GM12891 (cell line): ENCODE results near the gene GRIK3.

Experiments
- DNase-seq: peaks from one replicate; pipeline ENCODE4 v3.0.0; 2011; ENCODE audit warnings: low spot score; ENCODE audit not compliant: insufficient read length
- FAIRE-seq: peaks from 2 replicates; lab custom pipeline; 2011; peaks lifted over from hg19 to GRCh38; lab: Jason Lieb, UNC
- PAX5 ChIP-seq: IDR thresholded peaks from 2 replicates; pipeline ENCODE4 v1.6.1; 2011; ENCODE audit warnings: low read length, moderate library complexity, mild to moderate bottlenecking; ENCODE audit not compliant: insufficient read depth, severe bottlenecking
- POLR2A ChIP-seq: IDR thresholded peaks from 2 replicates; pipeline ENCODE4 v1.6.1; 2011; ENCODE audit warnings: low read depth, low read length, control low read depth
- POLR2AphosphoS5 ChIP-seq: IDR thresholded peaks from 2 replicates; pipeline ENCODE4 v1.6.1; 2011; ENCODE audit warnings: low read depth, low read length, control low read depth
- POU2F2 ChIP-seq: IDR thresholded peaks from 2 replicates; pipeline ENCODE4 v1.6.1; 2011; ENCODE audit warnings: low read depth, mild to moderate bottlenecking, control low read depth, low read length, moderate library complexity
- SPI1 ChIP-seq: IDR thresholded peaks from 2 replicates; pipeline ENCODE4 v1.6.1; 2011; ENCODE audit warnings: low read depth, low read length, control low read depth
- TAF1 ChIP-seq: IDR thresholded peaks from 2 replicates; pipeline ENCODE4 v1.6.1; 2011; ENCODE audit warnings: low read depth, low read length, control low read depth

Gene GRIK3

DNA sequence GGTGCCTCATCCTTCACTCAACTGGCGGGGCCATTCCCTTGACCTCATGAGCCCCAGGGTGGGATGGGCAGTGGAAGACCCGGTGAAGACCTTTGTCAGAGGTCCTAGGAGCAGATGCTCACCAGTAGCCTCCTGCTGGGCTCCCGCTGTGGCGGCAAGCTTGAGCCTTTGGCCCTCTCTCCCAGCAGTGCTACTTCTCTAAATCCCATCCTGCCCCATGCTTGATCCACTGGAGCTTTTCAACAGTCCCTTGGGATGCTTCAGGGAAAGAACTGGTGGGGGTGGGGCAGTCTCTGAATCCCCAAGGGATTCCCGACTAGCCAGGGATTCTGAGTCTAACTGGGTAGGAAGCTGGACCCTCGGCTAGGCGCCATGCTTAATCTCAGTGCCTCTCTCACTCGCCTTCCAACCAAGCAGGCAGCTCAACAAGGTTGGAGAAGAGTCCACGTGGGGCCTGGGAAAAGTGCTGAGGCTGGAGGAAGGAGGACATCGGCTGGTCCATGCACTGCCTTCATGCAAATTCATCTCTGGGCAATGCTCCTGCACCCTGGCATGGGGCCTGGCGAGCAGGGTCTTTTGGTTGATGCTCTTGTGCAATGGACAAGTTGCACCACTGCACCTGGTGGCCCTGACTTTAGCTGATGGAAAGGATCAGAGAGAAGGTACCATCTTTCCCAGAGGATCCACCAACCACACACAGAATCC, 190.3 kb downstream of the GRIK3 start:
- FAIRE-seq (no peak), DNase-seq (no peak)
- no peak for TF ChIP-seq TAF1
- TF ChIP-seq POU2F2 = no peak
- TF ChIP-seq POLR2A = no peak
- TF ChIP-seq POLR2AphosphoS5 = no peak
- no peak for TF ChIP-seq PAX5

DNA sequence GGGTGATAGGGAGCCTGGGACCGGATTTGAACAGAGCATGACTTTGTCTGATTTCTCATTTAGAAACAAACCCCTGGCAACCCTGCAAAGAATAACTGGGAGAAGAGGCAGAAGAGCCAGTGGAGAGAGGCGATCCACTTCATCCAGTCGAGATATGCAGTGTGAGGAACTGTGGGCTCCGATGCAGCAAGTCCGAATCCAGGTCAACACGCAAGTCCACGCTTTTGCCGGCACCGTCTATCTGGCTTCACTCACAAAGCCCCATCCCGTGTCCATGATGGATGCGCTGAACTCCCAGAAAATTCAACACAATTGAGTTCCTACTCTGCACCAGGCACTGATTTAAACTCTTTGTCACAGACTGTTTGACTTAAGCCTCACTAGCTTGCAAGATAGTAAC, 191.3 kb downstream of the GRIK3 start:
- TF ChIP-seq POLR2A (no peak), PAX5 (no peak), POLR2AphosphoS5 (no peak), TAF1 (no peak), SPI1 (no peak), POU2F2 (no peak)
- DNase-seq = no peak
- FAIRE-seq = no peak

GRCh38 chr1:36842448-36842847, 191.9 kb downstream of the GRIK3 start:
- DNase-seq (no peak), FAIRE-seq (no peak)
- TF ChIP-seq POLR2AphosphoS5 = no peak
- no peak for TF ChIP-seq PAX5
- no peak for TF ChIP-seq SPI1
- no peak for TF ChIP-seq POU2F2
- no peak for TF ChIP-seq TAF1
- no peak for TF ChIP-seq POLR2A

DNA sequence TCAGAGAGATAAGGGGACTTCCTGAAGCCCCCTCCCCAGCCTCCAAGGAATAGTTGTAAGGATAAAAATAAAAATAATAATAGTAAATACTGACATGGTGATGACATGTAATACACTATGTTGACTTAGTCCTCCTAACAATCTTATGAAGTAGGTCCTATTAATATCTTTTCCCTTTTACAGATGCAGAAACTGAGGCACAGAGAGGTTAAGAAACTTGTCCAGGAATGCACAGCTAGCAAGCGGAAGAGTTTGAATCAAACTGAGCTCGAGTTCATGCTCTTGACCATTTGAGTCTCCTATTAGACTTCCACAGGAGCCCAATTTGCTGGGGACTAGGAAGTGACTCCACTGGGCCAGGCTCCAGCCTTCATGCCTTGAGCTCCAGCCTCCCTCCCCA, 194.8 kb downstream of the GRIK3 start:
- TF ChIP-seq TAF1 (no peak), SPI1 (no peak), PAX5 (no peak), POLR2AphosphoS5 (no peak), POLR2A (no peak)
- no peak for DNase-seq
- FAIRE-seq = no peak

DNA sequence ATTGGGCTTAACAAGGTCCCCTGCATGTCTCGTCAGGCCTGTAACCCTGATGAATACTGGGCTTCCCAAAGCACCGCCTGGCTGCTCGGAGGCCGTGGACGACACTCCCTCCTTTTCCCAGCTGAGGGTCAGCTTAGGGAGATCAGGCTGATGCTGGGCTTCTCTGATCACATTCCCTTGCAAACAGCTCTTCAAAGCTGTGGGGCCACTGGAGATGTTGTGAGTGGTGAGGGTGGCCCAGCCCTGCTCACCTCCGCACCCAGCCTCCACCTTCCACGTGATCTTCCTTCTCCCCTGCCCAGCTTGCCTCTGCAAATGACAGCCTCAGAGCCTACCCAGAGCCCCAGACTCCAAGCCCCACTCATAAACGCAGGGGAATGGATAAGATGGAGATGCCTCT, 195.4 kb downstream of the GRIK3 start:
- FAIRE-seq = no peak

DNA sequence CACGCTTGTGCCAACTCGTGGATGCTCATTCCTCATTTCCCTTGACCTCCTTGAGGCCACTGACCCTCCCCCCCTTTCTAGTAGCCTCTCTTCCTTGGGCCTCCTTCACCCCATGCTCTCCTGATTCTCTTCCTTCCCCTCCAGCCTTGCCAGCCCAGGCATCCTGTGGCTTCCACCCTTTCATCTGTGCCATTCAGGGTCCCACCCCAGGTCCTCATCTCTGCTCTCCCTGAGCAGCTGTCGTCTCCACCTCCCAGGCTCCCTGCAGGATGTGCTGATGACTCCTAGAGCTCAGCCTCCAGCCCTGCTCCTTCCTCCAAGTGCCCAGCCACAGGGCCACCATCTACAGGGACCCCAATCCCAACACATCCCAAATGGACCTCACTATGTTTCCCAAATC, 197.4 kb downstream of the GRIK3 start:
- DNase-seq (no peak), FAIRE-seq (no peak)
- TF ChIP-seq TAF1 (no peak), POLR2A (no peak)

More for the DNA sequence above, 195.4 kb downstream of the GRIK3 start:
- TF ChIP-seq POLR2A = no peak
- TF ChIP-seq PAX5 = no peak
- no peak for TF ChIP-seq SPI1
- no peak for TF ChIP-seq POU2F2
- TF ChIP-seq TAF1 = no peak
- no peak for TF ChIP-seq POLR2AphosphoS5
- DNase-seq = no peak

GRCh38 chr1:36836196-36836883, 198.0 kb downstream of the GRIK3 start:
- TF ChIP-seq PAX5 (no peak), POU2F2 (no peak), POLR2A (no peak), POLR2AphosphoS5 (no peak), TAF1 (no peak), SPI1 (no peak)
- no peak for DNase-seq
- no peak for FAIRE-seq

GRCh38 chr1:36835696-36836095, 198.6 kb downstream of the GRIK3 start:
- no peak for TF ChIP-seq PAX5
- DNase-seq = no peak
- no peak for FAIRE-seq

GRCh38 chr1:36835017-36835695, 199.2 kb downstream of the GRIK3 start:
- no peak for DNase-seq
- TF ChIP-seq POU2F2 = no peak
- TF ChIP-seq TAF1 = no peak
- TF ChIP-seq POLR2AphosphoS5 = no peak
- TF ChIP-seq PAX5 = no peak
- TF ChIP-seq SPI1 = no peak
- no peak for TF ChIP-seq POLR2A
- FAIRE-seq = no peak

DNA sequence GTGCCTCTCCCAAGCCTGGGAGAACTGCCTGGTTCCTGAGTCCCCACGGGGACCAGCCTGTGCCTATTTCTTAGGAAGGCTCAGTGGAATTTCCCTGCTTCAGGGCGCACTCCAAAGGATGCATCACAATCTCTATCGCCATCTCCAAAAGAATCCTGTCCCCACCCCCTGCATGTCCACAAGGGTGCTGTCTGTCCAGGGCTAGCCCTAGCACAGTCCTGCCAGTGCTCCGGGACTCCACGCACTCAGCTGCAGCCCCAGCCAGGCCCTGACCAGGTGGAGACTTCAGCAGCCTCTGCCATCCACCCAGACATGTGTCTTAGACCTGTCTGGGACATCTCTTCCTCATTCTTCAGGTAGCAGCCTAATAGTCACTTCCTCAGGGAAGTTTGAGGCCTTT, 199.7 kb downstream of the GRIK3 start:
- DNase-seq (no peak), FAIRE-seq (no peak)
- TF ChIP-seq POLR2A (no peak), SPI1 (no peak), POU2F2 (no peak), TAF1 (no peak), PAX5 (no peak), POLR2AphosphoS5 (no peak)
